Natural killer cell (primary cell): ENCODE data around the gene DDX39A. TPM values are rescaled to one million over a fixed set of nuclear protein-coding genes. Genes with fewer than 3 reads are reported as not detected.

Experiments
- ATAC-seq, 3 donors: fragments of 150-1000 bp in 2 of 3; fragments of 200-7000 bp in 1 of 3; cut with Tn5 transposase; 1 replicate in 1 of 3; 2 replicates in 2 of 3; pipeline ENCODE4 v1.10.0; 2021; ENCODE audit warnings: mild to moderate bottlenecking in 2 of 3, moderate library complexity in 2 of 3
- DNase-seq, 2 donors: peaks; one replicate each; pipeline versions ENCODE4 v3.0.0 to v3.0.0-alpha.2; 2013 to 2021; ENCODE audit warnings: mixed read lengths in 1 of 2
- H3K27ac ChIP-seq: one replicate; pipeline ENCODE4 v1.5.1; 2013; ENCODE audit warnings: mild to moderate bottlenecking, low read length
- H3K27me3 ChIP-seq: one replicate; pipeline ENCODE4 v1.6.1; 2013; ENCODE audit warnings: low read length; ENCODE audit not compliant: control insufficient read depth, insufficient read depth
- H3K36me3 ChIP-seq: one replicate; pipeline ENCODE4 v1.6.1; 2013; ENCODE audit warnings: low read length; ENCODE audit not compliant: control insufficient read depth, insufficient read depth
- H3K4me1 ChIP-seq: one replicate; pipeline ENCODE4 v1.6.1; 2013; ENCODE audit warnings: low read length; ENCODE audit not compliant: control insufficient read depth, insufficient read depth
- H3K4me3 ChIP-seq: one replicate; pipeline ENCODE4 v1.5.1; 2013; ENCODE audit warnings: low read length
- H3K9me3 ChIP-seq: one replicate; pipeline ENCODE4 v1.6.1; 2013; ENCODE audit warnings: low read length; ENCODE audit not compliant: control insufficient read depth, insufficient read depth
- H3K27ac Mint-ChIP-seq, 2 donors: one replicate each; pipeline ENCODE4 v1.8.0; 2022; ENCODE audit warnings: mild to moderate bottlenecking in 2 of 2, mixed read lengths in 2 of 2, moderate library complexity in 1 of 2
- H3K27me3 Mint-ChIP-seq, 2 donors: one replicate each; pipeline ENCODE4 v1.8.0; 2022; ENCODE audit warnings: low read depth in 2 of 2, mixed read lengths in 2 of 2
- H3K36me3 Mint-ChIP-seq: one replicate; pipeline ENCODE4 v1.8.0; 2022; ENCODE audit warnings: mixed read lengths
- H3K4me1 Mint-ChIP-seq, 2 donors: one replicate each; pipeline ENCODE4 v1.8.0; 2022; ENCODE audit warnings: mixed read lengths in 2 of 2
- H3K4me3 Mint-ChIP-seq: one replicate; pipeline ENCODE4 v1.8.0; 2022; ENCODE audit warnings: mild to moderate bottlenecking, moderate library complexity, mixed read lengths
- H3K9me3 Mint-ChIP-seq, 2 donors: one replicate each; pipeline ENCODE4 v1.8.0; 2022; ENCODE audit warnings: mixed read lengths in 2 of 2
- CTCF ChIP-seq: fragments of 200-600 bp; IDR thresholded peaks from one replicate; pipeline ENCODE4 v1.8.0; 2022; ENCODE audit warnings: antibody characterized with exemption
- WGBS: methylation state at CpG from one replicate; pipeline ENCODE4 v1.1.7; 2013; ENCODE audit warnings: missing lambda C conversion rate; ENCODE audit not compliant: insufficient coverage; 5-methylcytosine and 5-hydroxymethylcytosine counted together
- intact Hi-C: fragments of 100-400 bp; cut with micrococcal nuclease; formaldehyde crosslinking; loops from one replicate; pipeline ENCODE4 v1.14.2; 2022
- total RNA-seq, 4 donors: library from RNA; stranded (reverse); fragments of 120-200 nt in 1 of 4; gene quantifications; one replicate each; pipeline versions ENCODE4 v1.2.3 to v1.2.4, GENCODE V29; 2013 to 2022

Gene DDX39A
- total RNA-seq, 3 donors from 2014 or later (not counting 1 experiment from before 2014, with no cell fraction given) = 397 to 569 (median 557) TPM

DNA sequence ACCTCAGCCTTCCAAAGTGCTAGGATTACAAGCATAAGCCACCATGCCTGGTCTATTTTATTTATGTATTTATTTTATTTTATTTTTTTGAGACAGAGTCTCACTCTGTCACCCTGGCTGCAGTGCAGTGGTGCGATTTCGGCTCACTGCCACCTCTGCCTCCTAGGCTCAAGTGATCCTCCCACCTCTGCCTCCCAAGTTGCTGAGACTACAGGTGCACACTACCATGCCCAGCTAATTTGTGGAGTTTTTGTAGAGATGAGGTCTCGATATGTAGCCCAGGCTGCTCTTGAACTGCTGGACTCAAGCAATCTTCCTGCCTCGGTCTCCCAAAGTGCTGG, 48.2 kb downstream of the DDX39A start:
- no peak overlapping the region for H3K4me3 ChIP-seq
- peak overlapping the region; percentile 65 for H3K4me3 Mint-ChIP-seq

GRCh38 chr19:14370169-14370939, 48.8 kb downstream of the DDX39A start:
- no peaks in the 10 kb centered on the region for H3K36me3 Mint-ChIP-seq
- intact Hi-C loops = loop anchor here (10.0 kb wide), 1 partner anchor 1216 kb away; the partner anchor contains the start of genes IER2 and STX10
- H3K4me1 Mint-ChIP-seq = peaks cover 60 to 72% of the 10 kb centered on the region in 2 donors
- ATAC-seq = peak; percentile 22 to 37 (median 35)
- peaks cover 98% of the 10 kb centered on the region for H3K4me1 ChIP-seq
- peak overlapping the region; percentile 91 for H3K4me3 Mint-ChIP-seq
- H3K27me3 ChIP-seq = no peaks in the 10 kb centered on the region
- H3K4me3 ChIP-seq = peak overlapping the region; percentile 41
- peak overlapping the region; percentile 99 for H3K27ac ChIP-seq
- H3K27me3 Mint-ChIP-seq = no peaks in the 10 kb centered on the region
- H3K36me3 ChIP-seq = no peaks in the 10 kb centered on the region
- H3K9me3 Mint-ChIP-seq = no peaks in the 10 kb centered on the region
- H3K9me3 ChIP-seq = no peaks in the 10 kb centered on the region
- H3K27ac Mint-ChIP-seq = peak overlapping the region; percentile 90 to 100
- peak in 1 of 2 donors; percentile 88 for DNase-seq
- TF ChIP-seq CTCF = no peak
- 3% methylated on average over 17 of the region's 19 CpGs for WGBS

More for the DNA sequence above, 48.2 kb downstream of the DDX39A start:
- no peaks in the 10 kb centered on the region for H3K27me3 Mint-ChIP-seq
- peaks cover 65 to 77% of the 10 kb centered on the region in 2 donors for H3K4me1 Mint-ChIP-seq
- H3K4me1 ChIP-seq = peaks cover 98% of the 10 kb centered on the region
- no peaks in the 10 kb centered on the region for H3K9me3 ChIP-seq
- peak overlapping the region; percentile 99 for H3K27ac ChIP-seq
- DNase-seq (peak in 1 of 2 donors; percentile 45), ATAC-seq (no peak)
- no peak for TF ChIP-seq CTCF
- no peaks in the 10 kb centered on the region for H3K36me3 Mint-ChIP-seq
- no peaks in the 10 kb centered on the region for H3K9me3 Mint-ChIP-seq
- 49% methylated on average over 4 of the region's 4 CpGs for WGBS
- no peaks in the 10 kb centered on the region for H3K36me3 ChIP-seq
- intact Hi-C loops = loop anchor here (10.0 kb wide), 1 partner anchor 1216 kb away; the partner anchor contains the start of genes IER2 and STX10
- H3K27ac Mint-ChIP-seq = peak overlapping the region; percentile 90 to 100
- H3K27me3 ChIP-seq = no peaks in the 10 kb centered on the region

GRCh38 chr19:14369399-14370168, 49.6 kb downstream of the DDX39A start:
- Histone ChIP-seq H3K9me3 (no peaks in the 10 kb centered on the region), H3K4me3 (peak overlapping the region; percentile 41), H3K27me3 (no peaks in the 10 kb centered on the region), H3K36me3 (no peaks in the 10 kb centered on the region), H3K27ac (peak overlapping the region; percentile 99), H3K4me1 (peaks cover 98% of the 10 kb centered on the region)
- WGBS = 9% methylated on average over 18 of the region's 19 CpGs
- ATAC-seq (peak; percentile 62 to 85 (median 77)), DNase-seq (peak; percentile 83 to 96)
- Mint-ChIP-seq H3K4me3 (peak overlapping the region; percentile 91), H3K4me1 (peaks cover 58 to 69% of the 10 kb centered on the region in 2 donors), H3K27ac (peak overlapping the region; percentile 90 to 100), H3K9me3 (no peaks in the 10 kb centered on the region), H3K36me3 (no peaks in the 10 kb centered on the region), H3K27me3 (no peaks in the 10 kb centered on the region)
- intact Hi-C loops = loop anchor here (1.0 to 10.0 kb wide), 5 partner anchors 13 to 1215 kb away; partner anchors contain the start of genes IER2 and STX10
- no peak for TF ChIP-seq CTCF
